ENCODE results near the gene XCL2.

Gene XCL2

GRCh38 chr1:168512864-168513595 is 30.8 kb downstream of the XCL2 start:
- DNase-seq, result no peak

- DNase-seq, result no peak
Measured at GRCh38 chr1:168509875-168510791, 33.7 kb downstream of the XCL2 start.

- no peak for DNase-seq
Measured at GRCh38 chr1:168509210-168509609, 34.6 kb downstream of the XCL2 start.

- no peak for DNase-seq
Measured at GRCh38 chr1:168507828-168508227, 36.0 kb downstream of the XCL2 start.

- no peak for DNase-seq
Measured at GRCh38 chr1:168507231-168507630, 36.6 kb downstream of the XCL2 start.

GRCh38 chr1:168506204-168506819 is 37.5 kb downstream of the XCL2 start:
- DNase-seq, result no peak

- no peak for DNase-seq
Measured at GRCh38 chr1:168505006-168505405, 38.8 kb downstream of the XCL2 start.

- no peak for DNase-seq
Measured at GRCh38 chr1:168504064-168504837, 39.5 kb downstream of the XCL2 start.

GRCh38 chr1:168499688-168500049 is 44.1 kb downstream of the XCL2 start:
- DNase-seq, result no peak

GRCh38 chr1:168498956-168499687 is 44.7 kb downstream of the XCL2 start:
- DNase-seq, result no peak

- peak; percentile 13 for DNase-seq
Measured at GRCh38 chr1:168498159-168498631, 45.6 kb downstream of the XCL2 start.

GRCh38 chr1:168497376-168497950 is 46.3 kb downstream of the XCL2 start:
- no peak for DNase-seq

- no peak for DNase-seq
Measured at GRCh38 chr1:168491527-168492164, 52.2 kb downstream of the XCL2 start.
